ENCODE results near the gene TENM3.

DNA sequence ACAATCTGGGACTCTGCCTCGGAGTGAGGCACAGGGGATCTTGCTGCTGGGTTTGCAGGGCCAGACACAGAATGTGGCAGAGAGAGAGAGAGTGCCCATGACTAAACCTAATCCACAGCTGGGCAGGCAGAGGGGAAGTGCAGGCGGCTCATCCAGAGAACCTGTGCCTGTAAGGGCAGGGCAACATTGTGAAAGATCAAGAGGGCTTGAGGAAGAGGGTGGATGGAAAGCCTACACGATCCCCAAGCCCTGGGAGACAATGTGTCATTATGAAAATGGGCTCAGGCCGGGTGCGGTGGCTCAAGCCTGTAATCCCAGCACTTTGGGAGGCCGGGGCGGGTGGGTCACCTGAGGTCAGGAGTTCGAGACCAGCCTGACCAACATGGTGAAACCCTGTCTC is 40.6 kb upstream of the TENM3 start:
- TF ChIP-seq, protein P1, sequence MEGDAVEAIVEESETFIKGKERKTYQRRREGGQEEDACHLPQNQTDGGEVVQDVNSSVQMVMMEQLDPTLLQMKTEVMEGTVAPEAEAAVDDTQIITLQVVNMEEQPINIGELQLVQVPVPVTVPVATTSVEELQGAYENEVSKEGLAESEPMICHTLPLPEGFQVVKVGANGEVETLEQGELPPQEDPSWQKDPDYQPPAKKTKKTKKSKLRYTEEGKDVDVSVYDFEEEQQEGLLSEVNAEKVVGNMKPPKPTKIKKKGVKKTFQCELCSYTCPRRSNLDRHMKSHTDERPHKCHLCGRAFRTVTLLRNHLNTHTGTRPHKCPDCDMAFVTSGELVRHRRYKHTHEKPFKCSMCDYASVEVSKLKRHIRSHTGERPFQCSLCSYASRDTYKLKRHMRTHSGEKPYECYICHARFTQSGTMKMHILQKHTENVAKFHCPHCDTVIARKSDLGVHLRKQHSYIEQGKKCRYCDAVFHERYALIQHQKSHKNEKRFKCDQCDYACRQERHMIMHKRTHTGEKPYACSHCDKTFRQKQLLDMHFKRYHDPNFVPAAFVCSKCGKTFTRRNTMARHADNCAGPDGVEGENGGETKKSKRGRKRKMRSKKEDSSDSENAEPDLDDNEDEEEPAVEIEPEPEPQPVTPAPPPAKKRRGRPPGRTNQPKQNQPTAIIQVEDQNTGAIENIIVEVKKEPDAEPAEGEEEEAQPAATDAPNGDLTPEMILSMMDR (IDR thresholded peaks at IDR 0.05): no peak
- TF ChIP-seq POLR2A (IDR thresholded peaks at IDR 0.05): no peak

All from uterus (tissue), 2 donors.